Measurements from ENCODE around the gene DCLRE1C. TPM values are rescaled to one million over a fixed set of nuclear protein-coding genes. Genes with fewer than 3 reads are reported as not detected.

Gene DCLRE1C
- total and polyA plus RNA-seq, 9 of the 15 experiments (the other 6 are each of a cell fraction or from before 2014, with no cell fraction given), result 8.8 to 22.2 (median 13.9) TPM

GRCh38 chr10:14949291-14949690 is 4.6 kb downstream of the DCLRE1C start:
- Histone ChIP-seq H3K4me2 (ENCODE audit: insufficient read depth, low read length) (no peak overlapping the region), H2AFZ (ENCODE audit: low read depth, low read length) (no peak overlapping the region), H3K9ac (ENCODE audit: insufficient read depth in 1 of 2, low read depth in 2 of 2, low read length in 2 of 2) (no peak overlapping the region), H3K9me1 (ENCODE audit: control insufficient read depth, insufficient read depth, low read length) (no peaks in the 10 kb centered on the region), H3K27me3 (ENCODE audit: control insufficient read depth in 2 of 2, insufficient read depth in 2 of 2, low read length in 2 of 2) (no peaks in the 10 kb centered on the region), H3K27ac (ENCODE audit: extremely low read depth, low read depth, low read length) (no peak overlapping the region), H3K79me2 (ENCODE audit: control insufficient read depth, insufficient read depth, low read length) (peaks cover 45% of the 10 kb centered on the region), H4K20me1 (replicated peaks; ENCODE audit: control insufficient read depth, insufficient read depth, low read length) (0 out of 2 replicates have a peak, but pooled peaks cover 3% of the 10 kb centered on the region), H3K9me3 (replicated peaks; ENCODE audit: control insufficient read depth, insufficient read depth, low read depth, low read length) (no peaks in the 10 kb centered on the region; the same call in 1 of the 2 replicates), H3K4me1 (replicated peaks in 1 of 2; ENCODE audit: control insufficient read depth in 2 of 2, insufficient read depth in 2 of 2, low read length in 2 of 2) (peaks cover 7 to 17% of the 10 kb centered on the region in 2 experiments; a peak in 4 of 5 replicates), H3K36me3 (ENCODE audit: control insufficient read depth, insufficient read depth, low read length) (peaks cover 62% of the 10 kb centered on the region), H3K4me3 (no peak overlapping the region)
- no peak for DNase-seq (ENCODE audit: extremely low read depth in 1 of 4, low spot score in 3 of 4)
- in situ Hi-C loops (cut with MboI), result no loop called here
- 93% methylated on average over 5 of the region's 5 CpGs for WGBS (ENCODE audit: insufficient coverage, low coverage, missing lambda C conversion rate)
- CTCF ChIA-PET (ENCODE audit: low intra/inter-chr PET ratio), result no interaction called here
- POLR2A ChIA-PET, result interaction anchor here (0.6 to 1.0 kb wide), 3 partner anchors 10 to 764 kb away, joined by 3 to 4 read pairs (median 3); partner anchors contain the start of gene MEIG1
- BruUV-seq (replicated peaks), result no TSS peak
- peak; percentile 11 for FAIRE-seq
- no peak for TF ChIP-seq RERE (CRISPR knock-in tag; IDR thresholded peaks at IDR 0.05; ENCODE audit: borderline replicate concordance)
- TF ChIP-seq NFATC3 (IDR thresholded peaks at IDR 0.05), result no peak
- TF ChIP-seq TGIF2 (CRISPR knock-in tag; IDR thresholded peaks at IDR 0.05), result no peak
- no peak for TF ChIP-seq FOXA3 (CRISPR knock-in tag; conservative IDR thresholded peaks at IDR 0.05 in 1 of 2, IDR thresholded peaks at IDR 0.05 in 1 of 2)
- no peak for TF ChIP-seq SMARCC2 (IDR thresholded peaks at IDR 0.05; ENCODE audit: low read depth)
- no peak for TF ChIP-seq ZNF561 (CRISPR knock-in tag; conservative IDR thresholded peaks at IDR 0.05)
- no peak for TF ChIP-seq SOX6 (IDR thresholded peaks at IDR 0.05)
- no peak for TF ChIP-seq CEBPZ (IDR thresholded peaks at IDR 0.05; ENCODE audit: borderline replicate concordance, low read depth, low read length)
- TF ChIP-seq CXXC5 (CRISPR knock-in tag; IDR thresholded peaks at IDR 0.05), result no peak
- TF ChIP-seq ZNF644 (tag; IDR thresholded peaks at IDR 0.05; ENCODE audit: low read depth), result no peak
- ATAC-seq, result no peak
- intact Hi-C loops (cut with micrococcal nuclease), result no loop called here
